MM.1S (cell line): ENCODE results near the gene NBAS.

ENCODE experiments used
- DNase-seq: peaks from one replicate; pipeline ENCODE4 v3.0.0-alpha.2; 2015
- H2AFZ ChIP-seq: fragments of 300-600 bp; sonication (generic); 2 replicates; pipeline ENCODE4 v1.6.0; 2016; ENCODE audit warnings: antibody characterized with exemption, low read length
- H3F3A ChIP-seq: fragments of 300-600 bp; sonication (generic); 2 replicates; pipeline ENCODE4 v1.6.1; 2016; ENCODE audit warnings: mild to moderate bottlenecking, antibody characterized with exemption, low read length, moderate library complexity, mixed read lengths; ENCODE audit not compliant: insufficient read depth
- H3K27ac ChIP-seq: fragments of 300-600 bp; sonication (generic); 2 replicates; pipeline ENCODE4 v1.5.1; 2016; ENCODE audit warnings: mild to moderate bottlenecking, low read length
- H3K27me3 ChIP-seq: fragments of 300-600 bp; sonication (generic); replicated peaks from 2 replicates; pipeline ENCODE4 v1.6.0; 2016; ENCODE audit warnings: low read length; ENCODE audit not compliant: insufficient read depth
- H3K36me3 ChIP-seq: fragments of 300-600 bp; sonication (generic); replicated peaks from 2 replicates; pipeline ENCODE4 v1.6.1; 2016; ENCODE audit warnings: mild to moderate bottlenecking, low read length, mixed read lengths; ENCODE audit not compliant: insufficient read depth
- H3K4me1 ChIP-seq: fragments of 300-600 bp; sonication (generic); 2 replicates; pipeline ENCODE4 v1.6.1; 2016; ENCODE audit warnings: low read length, mixed read lengths
- H3K4me2 ChIP-seq: fragments of 300-600 bp; sonication (generic); 2 replicates; pipeline ENCODE4 v1.6.0; 2016; ENCODE audit warnings: low read depth, low read length
- H3K4me3 ChIP-seq: fragments of 300-600 bp; sonication (generic); 2 replicates; pipeline ENCODE4 v1.5.1; 2016; ENCODE audit warnings: low read length, mixed read lengths
- H3K79me2 ChIP-seq: fragments of 300-600 bp; sonication (generic); 2 replicates; pipeline ENCODE4 v1.6.1; 2016; ENCODE audit warnings: mixed run types, low read length, mixed read lengths
- H3K9ac ChIP-seq: fragments of 300-600 bp; sonication (generic); 2 replicates; pipeline ENCODE4 v1.6.1; 2016; ENCODE audit warnings: low read length, mixed read lengths
- H3K9me2 ChIP-seq: fragments of 300-600 bp; sonication (generic); replicated peaks from 2 replicates; pipeline ENCODE4 v1.6.1; 2016; ENCODE audit warnings: mild to moderate bottlenecking, low read length, mixed read lengths; ENCODE audit not compliant: insufficient read depth
- H3K9me3 ChIP-seq: fragments of 300-600 bp; sonication (generic); replicated peaks from 2 replicates; pipeline ENCODE4 v1.6.1; 2016; ENCODE audit warnings: mild to moderate bottlenecking, low read length, mixed read lengths; ENCODE audit not compliant: insufficient read depth
- H4K20me1 ChIP-seq: fragments of 300-600 bp; sonication (generic); 2 replicates; pipeline ENCODE4 v1.6.1; 2016; ENCODE audit warnings: mild to moderate bottlenecking, low read length, moderate library complexity, mixed read lengths; ENCODE audit not compliant: insufficient read depth
- EZH2 ChIP-seq: fragments of 300-600 bp; sonication (generic); optimal IDR thresholded peaks from 2 replicates; pipeline ENCODE3; 2017; ENCODE audit warnings: low read depth, mild to moderate bottlenecking, antibody characterized with exemption, low read length, mixed read lengths
- EZH2phosphoT487 ChIP-seq: fragments of 300-600 bp; sonication (generic); IDR thresholded peaks from 2 replicates; pipeline ENCODE4 v1.6.1; 2018; ENCODE audit warnings: antibody characterized with exemption, low read length
- TF ChIP-seq, protein P1 (sequence below): fragments of 300-600 bp; sonication (generic); IDR thresholded peaks from 2 replicates; pipeline ENCODE4 v1.5.1; 2016; ENCODE audit warnings: antibody characterized with exemption, low read length, mixed read lengths

Gene NBAS

DNA sequence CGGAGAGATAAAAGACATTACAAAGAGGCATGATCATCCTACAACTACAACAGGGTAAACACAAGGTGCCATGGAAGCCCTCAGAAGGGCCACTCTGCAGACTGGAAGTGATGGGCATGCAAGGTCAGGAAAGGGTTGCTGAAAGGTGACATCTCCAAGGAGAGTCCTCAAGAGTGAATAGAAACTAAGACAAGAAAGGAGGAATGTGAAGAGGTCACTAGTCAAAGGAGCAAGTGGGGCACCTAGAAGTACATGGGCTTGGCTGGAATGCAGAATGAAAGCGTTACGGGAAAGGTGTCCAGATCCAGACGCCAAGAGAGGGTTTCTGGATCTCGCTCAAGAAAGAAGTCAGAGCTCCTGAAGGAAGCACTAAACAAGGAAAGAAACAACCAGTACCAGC is 314.3 kb downstream of the NBAS start:
- no peaks in the 10 kb centered on the region for H3K9me2 ChIP-seq
- no peaks in the 10 kb centered on the region for H4K20me1 ChIP-seq
- H3K79me2 ChIP-seq = no peaks in the 10 kb centered on the region
- no peaks in the 10 kb centered on the region for H3K9me3 ChIP-seq
- H2AFZ ChIP-seq = no peak overlapping the region
- no peak overlapping the region for H3K27ac ChIP-seq
- no peak for DNase-seq
- no peaks in the 10 kb centered on the region for H3F3A ChIP-seq
- no peaks in the 10 kb centered on the region for H3K27me3 ChIP-seq
- no peak overlapping the region for H3K4me3 ChIP-seq
- TF ChIP-seq EZH2 = no peak
- TF ChIP-seq, protein P1, sequence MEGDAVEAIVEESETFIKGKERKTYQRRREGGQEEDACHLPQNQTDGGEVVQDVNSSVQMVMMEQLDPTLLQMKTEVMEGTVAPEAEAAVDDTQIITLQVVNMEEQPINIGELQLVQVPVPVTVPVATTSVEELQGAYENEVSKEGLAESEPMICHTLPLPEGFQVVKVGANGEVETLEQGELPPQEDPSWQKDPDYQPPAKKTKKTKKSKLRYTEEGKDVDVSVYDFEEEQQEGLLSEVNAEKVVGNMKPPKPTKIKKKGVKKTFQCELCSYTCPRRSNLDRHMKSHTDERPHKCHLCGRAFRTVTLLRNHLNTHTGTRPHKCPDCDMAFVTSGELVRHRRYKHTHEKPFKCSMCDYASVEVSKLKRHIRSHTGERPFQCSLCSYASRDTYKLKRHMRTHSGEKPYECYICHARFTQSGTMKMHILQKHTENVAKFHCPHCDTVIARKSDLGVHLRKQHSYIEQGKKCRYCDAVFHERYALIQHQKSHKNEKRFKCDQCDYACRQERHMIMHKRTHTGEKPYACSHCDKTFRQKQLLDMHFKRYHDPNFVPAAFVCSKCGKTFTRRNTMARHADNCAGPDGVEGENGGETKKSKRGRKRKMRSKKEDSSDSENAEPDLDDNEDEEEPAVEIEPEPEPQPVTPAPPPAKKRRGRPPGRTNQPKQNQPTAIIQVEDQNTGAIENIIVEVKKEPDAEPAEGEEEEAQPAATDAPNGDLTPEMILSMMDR = no peak
- TF ChIP-seq EZH2phosphoT487 = no peak
- no peak overlapping the region for H3K9ac ChIP-seq
- no peak overlapping the region for H3K4me2 ChIP-seq
- no peaks in the 10 kb centered on the region for H3K36me3 ChIP-seq
- H3K4me1 ChIP-seq = no peaks in the 10 kb centered on the region

DNA sequence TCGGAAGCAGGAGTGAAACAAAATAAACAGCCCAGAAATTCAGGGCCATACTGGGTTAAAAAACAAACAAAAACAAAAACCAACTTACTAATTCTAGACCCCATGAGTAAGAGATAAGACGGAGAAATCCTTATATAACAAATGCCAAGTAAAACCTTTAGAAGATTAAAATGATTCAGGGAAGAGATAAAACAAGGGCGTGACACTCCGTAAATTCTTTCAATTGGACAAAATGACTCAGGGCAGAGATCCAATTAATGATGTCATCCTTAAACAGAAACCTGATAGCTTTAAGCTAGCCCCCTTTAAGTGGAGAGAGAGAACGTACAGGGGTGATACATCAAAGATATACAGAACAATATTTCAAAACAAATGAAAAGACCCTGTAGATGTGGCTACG is 317.4 kb downstream of the NBAS start:
- H2AFZ ChIP-seq = no peak overlapping the region
- TF ChIP-seq, protein P1 = no peak
- TF ChIP-seq EZH2 (no peak), EZH2phosphoT487 (no peak)
- no peaks in the 10 kb centered on the region for H4K20me1 ChIP-seq
- no peak overlapping the region for H3K27ac ChIP-seq
- no peak for DNase-seq
- no peaks in the 10 kb centered on the region for H3K36me3 ChIP-seq
- H3K27me3 ChIP-seq = no peaks in the 10 kb centered on the region
- no peak overlapping the region for H3K4me3 ChIP-seq
- no peaks in the 10 kb centered on the region for H3K9me2 ChIP-seq
- no peak overlapping the region for H3K4me2 ChIP-seq
- no peak overlapping the region for H3K9ac ChIP-seq
- H3K9me3 ChIP-seq = no peaks in the 10 kb centered on the region
- H3K79me2 ChIP-seq = no peaks in the 10 kb centered on the region
- no peaks in the 10 kb centered on the region for H3K4me1 ChIP-seq
- H3F3A ChIP-seq = no peaks in the 10 kb centered on the region

DNA sequence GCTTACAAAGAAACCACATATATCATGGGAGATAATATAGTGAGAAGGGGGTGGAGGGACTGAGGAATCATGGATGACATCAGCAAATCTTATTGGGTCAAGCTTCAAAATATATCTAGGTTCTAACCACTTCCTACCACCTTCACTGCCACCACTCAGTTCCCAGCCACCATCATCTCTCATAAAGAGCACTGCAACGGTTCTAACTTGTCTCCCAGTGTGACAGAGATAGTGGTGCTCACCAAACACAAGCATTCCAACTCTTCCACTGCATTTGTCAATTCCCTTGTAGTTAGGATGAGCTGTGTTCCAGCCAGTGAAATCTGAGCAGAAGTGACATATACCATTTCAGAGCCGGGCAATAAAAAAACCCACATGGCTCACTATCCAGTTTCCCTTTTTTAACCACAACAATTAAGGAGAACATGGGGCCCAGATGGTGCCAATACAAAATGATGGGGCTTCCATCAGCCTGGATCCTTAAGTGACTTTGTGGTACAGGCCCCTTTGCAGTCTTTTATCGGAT is 318.1 kb downstream of the NBAS start:
- Histone ChIP-seq H3K27me3 (no peaks in the 10 kb centered on the region), H3K4me2 (no peak overlapping the region), H3K36me3 (no peaks in the 10 kb centered on the region), H4K20me1 (no peaks in the 10 kb centered on the region), H3F3A (no peaks in the 10 kb centered on the region), H3K4me1 (no peaks in the 10 kb centered on the region), H3K9ac (no peak overlapping the region), H2AFZ (no peak overlapping the region), H3K4me3 (no peak overlapping the region), H3K9me3 (no peaks in the 10 kb centered on the region), H3K9me2 (no peaks in the 10 kb centered on the region), H3K79me2 (no peaks in the 10 kb centered on the region), H3K27ac (no peak overlapping the region)
- no peak for DNase-seq
- no peak for TF ChIP-seq EZH2
- no peak for TF ChIP-seq EZH2phosphoT487
- TF ChIP-seq, protein P1 = no peak
